ENCODE measurements around the gene RFX4.
A peak's percentile ranks its signal among the peaks of the same experiment; 100 is the strongest.

The RFX4 gene

DNA sequence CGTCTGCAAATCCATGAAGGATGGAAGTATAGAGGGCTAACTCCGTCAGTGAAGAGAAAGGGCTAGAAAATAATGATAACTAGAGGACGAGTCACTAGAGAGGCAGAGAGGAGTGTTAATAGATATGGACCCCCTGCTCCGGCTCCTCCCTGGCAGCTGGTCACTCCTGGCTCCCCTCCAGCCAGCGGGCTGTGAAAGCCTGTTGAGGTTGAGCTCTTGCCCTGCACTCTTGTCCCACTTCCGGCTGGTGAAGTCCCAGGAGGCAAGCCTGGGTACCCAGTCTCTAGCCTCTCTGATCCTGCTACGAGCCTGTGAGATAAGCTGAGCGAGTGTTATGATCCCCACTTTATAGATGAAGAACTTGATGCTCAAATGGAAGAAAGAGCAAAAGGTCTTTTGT lies 90.3 kb downstream of the RFX4 start:
- TF ChIP-seq, protein P1, sequence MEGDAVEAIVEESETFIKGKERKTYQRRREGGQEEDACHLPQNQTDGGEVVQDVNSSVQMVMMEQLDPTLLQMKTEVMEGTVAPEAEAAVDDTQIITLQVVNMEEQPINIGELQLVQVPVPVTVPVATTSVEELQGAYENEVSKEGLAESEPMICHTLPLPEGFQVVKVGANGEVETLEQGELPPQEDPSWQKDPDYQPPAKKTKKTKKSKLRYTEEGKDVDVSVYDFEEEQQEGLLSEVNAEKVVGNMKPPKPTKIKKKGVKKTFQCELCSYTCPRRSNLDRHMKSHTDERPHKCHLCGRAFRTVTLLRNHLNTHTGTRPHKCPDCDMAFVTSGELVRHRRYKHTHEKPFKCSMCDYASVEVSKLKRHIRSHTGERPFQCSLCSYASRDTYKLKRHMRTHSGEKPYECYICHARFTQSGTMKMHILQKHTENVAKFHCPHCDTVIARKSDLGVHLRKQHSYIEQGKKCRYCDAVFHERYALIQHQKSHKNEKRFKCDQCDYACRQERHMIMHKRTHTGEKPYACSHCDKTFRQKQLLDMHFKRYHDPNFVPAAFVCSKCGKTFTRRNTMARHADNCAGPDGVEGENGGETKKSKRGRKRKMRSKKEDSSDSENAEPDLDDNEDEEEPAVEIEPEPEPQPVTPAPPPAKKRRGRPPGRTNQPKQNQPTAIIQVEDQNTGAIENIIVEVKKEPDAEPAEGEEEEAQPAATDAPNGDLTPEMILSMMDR (IDR thresholded peaks at IDR 0.05; ENCODE audit: control insufficient read depth, extremely low read depth, insufficient read depth): no peak
- no peak overlapping the region for H3K4me3 ChIP-seq (ENCODE audit: low read depth, low read length)
- no peak for DNase-seq (ENCODE audit: low read depth)

DNA sequence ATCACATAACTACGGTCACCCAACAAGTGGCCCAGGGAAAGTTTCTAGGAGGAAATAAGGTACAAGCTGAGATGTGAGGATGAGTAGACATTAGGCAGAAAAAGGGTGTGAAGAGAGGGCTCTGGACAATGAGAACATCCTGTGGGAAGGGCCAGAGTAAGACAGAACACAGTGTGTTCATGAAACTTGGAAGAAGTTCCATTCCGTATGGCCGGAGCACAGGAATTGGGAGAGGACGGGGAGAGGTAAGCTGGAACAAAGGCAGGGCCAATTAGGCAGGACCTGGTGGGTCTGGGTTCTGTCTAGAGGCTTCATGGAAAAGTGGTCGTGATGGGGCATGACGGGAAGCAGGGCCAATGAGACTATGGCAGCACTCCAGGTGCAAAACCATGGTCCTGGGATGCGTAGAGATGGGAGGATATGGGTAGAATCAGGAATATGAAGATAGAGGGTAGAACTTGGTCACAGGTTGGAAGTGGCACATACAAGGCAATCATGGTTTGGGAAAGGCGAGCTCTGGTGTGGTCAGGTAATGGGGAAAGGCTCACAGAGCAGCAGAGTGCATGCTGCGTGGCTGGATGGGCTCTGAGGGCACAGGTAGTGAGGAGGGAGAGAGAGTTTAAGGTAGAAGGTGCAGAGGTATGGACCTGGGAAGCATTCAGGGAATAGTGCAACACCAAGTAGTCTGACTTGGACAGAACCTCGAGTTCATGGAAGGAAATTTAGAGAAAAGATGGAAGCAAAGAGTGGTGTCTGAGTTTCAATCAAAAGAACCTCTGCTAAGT lies 93.0 kb downstream of the RFX4 start:
- TF ChIP-seq, protein P1 (IDR thresholded peaks at IDR 0.05; ENCODE audit: control insufficient read depth, extremely low read depth, insufficient read depth): no peak
- H3K4me3 ChIP-seq (ENCODE audit: low read depth, low read length): no peak overlapping the region
- no peak for DNase-seq (ENCODE audit: low read depth)

DNA sequence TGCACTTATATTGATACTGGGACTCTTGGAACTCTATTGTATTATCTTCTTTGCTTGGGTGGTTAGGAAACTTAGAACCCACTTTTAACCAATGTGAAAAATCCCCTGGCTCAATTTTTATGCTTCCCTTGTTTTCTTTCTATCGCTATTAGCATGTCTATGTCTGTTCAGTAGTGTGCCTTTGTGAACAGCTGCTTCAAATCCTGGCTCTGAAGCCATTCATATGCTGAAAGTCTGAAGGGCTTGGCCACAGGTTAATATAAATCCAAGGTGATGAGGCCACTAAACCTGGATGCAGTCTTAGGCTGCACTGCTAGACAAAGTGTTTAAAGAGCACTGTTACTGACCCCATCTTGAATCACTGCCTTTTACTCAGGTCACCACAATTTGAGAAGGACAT lies 96.8 kb downstream of the RFX4 start:
- TF ChIP-seq, protein P1 (IDR thresholded peaks at IDR 0.05; ENCODE audit: control insufficient read depth, extremely low read depth, insufficient read depth): no peak
- no peak for DNase-seq (ENCODE audit: low read depth)
- H3K4me3 ChIP-seq (ENCODE audit: low read depth, low read length): no peak overlapping the region

DNA sequence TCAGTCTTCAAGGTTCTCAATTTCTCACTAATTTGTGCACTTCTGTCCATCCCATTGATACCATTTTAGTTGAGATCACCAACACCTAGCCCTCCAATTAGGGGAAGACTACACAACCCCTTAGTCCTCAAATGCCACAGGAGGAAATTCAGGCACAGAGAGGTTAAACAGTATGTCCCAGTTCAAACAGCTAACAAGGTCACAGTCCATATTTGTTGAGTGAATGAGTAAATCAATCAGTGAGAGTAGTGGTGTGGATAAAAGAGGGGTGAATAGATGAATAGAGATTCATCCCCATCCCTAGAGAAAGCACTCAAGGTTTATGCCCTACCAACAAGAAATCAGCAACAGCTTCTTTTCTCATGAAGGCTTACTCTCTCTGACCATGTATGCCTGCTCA lies 97.5 kb downstream of the RFX4 start:
- TF ChIP-seq, protein P1 (IDR thresholded peaks at IDR 0.05; ENCODE audit: control insufficient read depth, extremely low read depth, insufficient read depth): no peak
- no peak for DNase-seq (ENCODE audit: low read depth)
- H3K4me3 ChIP-seq (ENCODE audit: low read depth, low read length): no peak overlapping the region

DNA sequence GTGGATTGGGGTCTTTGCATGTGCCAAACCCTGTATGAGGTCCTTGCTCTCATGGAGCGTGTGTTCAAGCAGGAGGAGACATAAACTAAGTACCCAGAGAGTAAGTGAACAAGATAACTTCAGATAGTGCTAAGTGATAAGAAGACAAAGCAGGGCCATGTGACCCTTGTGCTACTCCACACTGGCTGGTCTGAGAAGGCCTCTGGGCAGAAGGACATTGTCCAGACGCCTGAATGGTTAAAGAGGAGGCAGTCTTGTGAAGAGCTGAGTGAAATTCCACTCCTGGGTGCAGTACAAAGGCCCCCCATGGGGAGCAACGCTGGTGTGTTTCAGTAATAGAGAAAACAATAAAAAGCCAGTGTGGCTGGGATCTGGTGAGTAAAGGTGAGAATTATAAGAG lies 98.4 kb downstream of the RFX4 start:
- TF ChIP-seq, protein P1 (IDR thresholded peaks at IDR 0.05; ENCODE audit: control insufficient read depth, extremely low read depth, insufficient read depth): no peak
- DNase-seq (ENCODE audit: low read depth): no peak
- no peak overlapping the region for H3K4me3 ChIP-seq (ENCODE audit: low read depth, low read length)

DNA sequence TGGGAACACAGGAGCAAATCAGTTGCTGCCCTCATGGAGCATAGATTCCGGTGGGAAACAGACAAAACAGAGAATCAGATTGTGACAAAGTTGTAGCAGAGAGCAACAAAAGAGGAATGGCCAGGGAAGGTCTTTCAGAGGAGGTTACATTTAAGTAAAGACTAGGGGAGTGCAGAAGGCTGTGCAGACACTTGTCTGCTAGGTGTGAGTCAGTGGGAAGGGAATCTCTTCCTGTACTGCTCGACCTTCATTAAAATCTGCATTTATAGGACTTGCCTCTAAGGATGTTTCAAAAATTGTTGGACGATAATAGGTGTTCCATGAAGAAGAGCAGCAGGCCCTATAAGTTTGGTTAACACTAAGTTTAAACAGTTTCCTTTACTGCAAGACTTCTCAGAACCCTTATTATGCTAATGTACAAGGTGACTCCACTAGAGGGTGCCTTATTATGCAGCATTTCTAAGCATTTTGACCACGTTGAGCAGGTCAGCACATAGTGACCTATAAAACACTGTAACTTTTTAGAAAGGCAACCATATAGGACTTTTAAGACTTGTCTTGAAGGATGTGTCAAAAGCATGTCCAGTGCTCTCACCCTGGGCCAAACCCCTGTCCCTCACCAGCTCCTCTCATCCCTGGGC lies 99.9 kb downstream of the RFX4 start:
- DNase-seq (ENCODE audit: low read depth): no peak
- TF ChIP-seq, protein P1 (IDR thresholded peaks at IDR 0.05; ENCODE audit: control insufficient read depth, extremely low read depth, insufficient read depth): peak; percentile 45
- H3K4me3 ChIP-seq (ENCODE audit: low read depth, low read length): no peak overlapping the region
